Activated CD4-positive, alpha-beta T cell treated with anti-CD3 and anti-CD28 coated beads, Interleukin-2, Interleukin-6, amounts not matched to agents 100 ng/mL and 50 ng/mL, durations not matched to agents 16 hours and 8 hours (primary cell): ENCODE results near the gene EEF1AKMT2.

ENCODE experiments used
- DNase-seq: peaks from one replicate; pipeline ENCODE4 v3.0.0-alpha.2; 2020

Gene EEF1AKMT2

GRCh38 chr10:124717911-124718741, 73.6 kb downstream of the EEF1AKMT2 start:
- peak; percentile 95 for DNase-seq

- no peak for DNase-seq
Measured at GRCh38 chr10:124717041-124717757, 74.5 kb downstream of the EEF1AKMT2 start.

GRCh38 chr10:124716369-124716768, 75.3 kb downstream of the EEF1AKMT2 start:
- no peak for DNase-seq

- no peak for DNase-seq
Measured at GRCh38 chr10:124715439-124715838, 76.2 kb downstream of the EEF1AKMT2 start.

- DNase-seq = no peak
Measured at GRCh38 chr10:124713679-124714255, 77.9 kb downstream of the EEF1AKMT2 start.

- DNase-seq = no peak
Measured at GRCh38 chr10:124712704-124713407, 78.8 kb downstream of the EEF1AKMT2 start.

- no peak for DNase-seq
Measured at GRCh38 chr10:124711145-124711544, 80.5 kb downstream of the EEF1AKMT2 start.

GRCh38 chr10:124710266-124710881, 81.3 kb downstream of the EEF1AKMT2 start:
- no peak for DNase-seq

- DNase-seq = no peak
Measured at GRCh38 chr10:124709861-124710260, 81.8 kb downstream of the EEF1AKMT2 start.

GRCh38 chr10:124708922-124709520, 82.7 kb downstream of the EEF1AKMT2 start:
- no peak for DNase-seq

- DNase-seq = no peak
Measured at GRCh38 chr10:124708246-124708779, 83.4 kb downstream of the EEF1AKMT2 start.
